SHP77 (cell line): ENCODE data around the gene SMIM3.

ENCODE experiments used
- DNase-seq, 2 experiments: peaks; one replicate each; lab custom pipeline; 2025; lab: John Stamatoyannopoulos, UW

Gene SMIM3

GRCh38 chr5:150765011-150765798, 13.4 kb upstream of the SMIM3 start:
- DNase-seq = no peak

GRCh38 chr5:150765799-150766169, 12.8 kb upstream of the SMIM3 start:
- no peak for DNase-seq

- no peak for DNase-seq
These were observed 12.3 kb upstream of the SMIM3 start for GRCh38 chr5:150766251-150766650.

- no peak for DNase-seq
These were observed 7.3 kb upstream of the SMIM3 start for GRCh38 chr5:150771034-150771795.

GRCh38 chr5:150774145-150774544, 4.4 kb upstream of the SMIM3 start:
- DNase-seq = no peak

GRCh38 chr5:150777685-150778084, 872 bp upstream of the SMIM3 start:
- DNase-seq = no peak

GRCh38 chr5:150778088-150778516, 455 bp upstream of the SMIM3 start:
- no peak for DNase-seq

GRCh38 chr5:150779397-150780186, 1.0 kb downstream of the SMIM3 start:
- no peak for DNase-seq

GRCh38 chr5:150780187-150780692, 1.7 kb downstream of the SMIM3 start:
- no peak for DNase-seq

GRCh38 chr5:150780816-150781221, 2.3 kb downstream of the SMIM3 start:
- DNase-seq = no peak

GRCh38 chr5:150781706-150782614, 3.4 kb downstream of the SMIM3 start:
- DNase-seq = peak in 1 of 2 experiments; percentile 30

- DNase-seq = no peak
These were observed 4.3 kb downstream of the SMIM3 start for GRCh38 chr5:150782850-150783249.

- peak; percentile 12 to 46 for DNase-seq
These were observed 4.9 kb downstream of the SMIM3 start for GRCh38 chr5:150783422-150783928.

- DNase-seq = no peak
These were observed 7.4 kb downstream of the SMIM3 start for GRCh38 chr5:150785950-150786349.

- DNase-seq = no peak
These were observed 8.3 kb downstream of the SMIM3 start for GRCh38 chr5:150786876-150787275.

GRCh38 chr5:150787656-150788055, 9.1 kb downstream of the SMIM3 start:
- no peak for DNase-seq

- DNase-seq = no peak
These were observed 10.4 kb downstream of the SMIM3 start for GRCh38 chr5:150788977-150789376.

- DNase-seq = no peak
These were observed 10.9 kb downstream of the SMIM3 start for GRCh38 chr5:150789450-150789849.

- DNase-seq = no peak
These were observed 11.5 kb downstream of the SMIM3 start for GRCh38 chr5:150789943-150790611.

GRCh38 chr5:150791536-150791935, 13.0 kb downstream of the SMIM3 start:
- DNase-seq = no peak
